ENCODE measurements around the gene JARID2. TPM values are rescaled to one million over a fixed set of nuclear protein-coding genes. Genes with fewer than 3 reads are reported as not detected.

JARID2 gene
- total and polyA plus RNA-seq, 9 of the 15 experiments (the other 6 are each of a cell fraction or from before 2014, with no cell fraction given): 5.0 to 29.0 (median 15.6) TPM

GRCh38 chr6:15569035-15569995 lies 323.4 kb downstream of the JARID2 start (continued):
- TF ChIP-seq RBFOX2 (IDR thresholded peaks at IDR 0.05; ENCODE audit: low read depth, low read length) (0 out of 2 replicates have a peak, but pooled peaks have one; percentile 37), BACH1 (tag; IDR thresholded peaks at IDR 0.05) (0 out of 2 replicates have a peak, but pooled peaks have one; percentile 10), KAT8 (IDR thresholded peaks at IDR 0.05; ENCODE audit: low read depth) (no peak), ZFPM2 (CRISPR knock-in tag; IDR thresholded peaks at IDR 0.05) (no peak), PRPF4 (IDR thresholded peaks at IDR 0.05; ENCODE audit: insufficient read depth, low read depth, low read length, poor library complexity, severe bottlenecking) (no peak), ZNF639 (CRISPR knock-in tag; conservative IDR thresholded peaks at IDR 0.05 in 1 of 2, IDR thresholded peaks at IDR 0.05 in 1 of 2) (peak in 1 of 2 experiments; percentile 81; a peak in 2 of 4 replicates), KDM4B (IDR thresholded peaks at IDR 0.05; ENCODE audit: borderline replicate concordance in 2 of 2, low read depth in 1 of 2) (no peak), MBD1 (CRISPR knock-in tag; IDR thresholded peaks at IDR 0.05) (0 out of 2 replicates have a peak, but pooled peaks have one; percentile 53), RFX1 (IDR thresholded peaks at IDR 0.05) (no peak), TOE1 (IDR thresholded peaks at IDR 0.05; ENCODE audit: borderline replicate concordance) (peak; percentile 23; the same call in 1 of the 2 replicates), TOE1 (CRISPR knock-in tag; IDR thresholded peaks at IDR 0.05; ENCODE audit: borderline replicate concordance, low read depth) (no peak), NCOR1 (IDR thresholded peaks at IDR 0.05) (peak; percentile 68), U2AF2 (optimal IDR thresholded peaks at IDR 0.05; ENCODE audit: low read depth, low read length) (no peak), SPI1 (IDR thresholded peaks at IDR 0.05; ENCODE audit: borderline replicate concordance, low read depth, low read length) (0 out of 2 replicates have a peak, but pooled peaks have one; percentile 5), EHMT2 (IDR thresholded peaks at IDR 0.05) (peak; percentile 56), ERF (CRISPR knock-in tag; IDR thresholded peaks at IDR 0.05) (no peak), MNT (conservative IDR thresholded peaks at IDR 0.05) (peak in 1 of 2 experiments; percentile 18; a peak in 1 of 4 replicates), ZNF830 (CRISPR knock-in tag; IDR thresholded peaks at IDR 0.05) (no peak), HDGF (IDR thresholded peaks at IDR 0.05) (0 out of 2 replicates have a peak, but pooled peaks have one; percentile 31), TEAD4 (IDR thresholded peaks at IDR 0.05; ENCODE audit: low read length) (peak; percentile 53; the same call in 1 of the 2 replicates), TEAD4 (CRISPR knock-in tag; IDR thresholded peaks at IDR 0.05; ENCODE audit: borderline replicate concordance) (no peak), KDM2B (CRISPR knock-in tag; IDR thresholded peaks at IDR 0.05) (no peak), HEY1 (CRISPR knock-in tag; IDR thresholded peaks at IDR 0.05; ENCODE audit: borderline replicate concordance) (peak; percentile 9; the same call in 1 of the 2 replicates)

All from K562 (cell line).